DMS153 treated with DMSO at 0.1 percent for 48 hours (cell line): ENCODE data around the gene PORCN.

ENCODE experiments used
- DNase-seq: peaks from one replicate; lab custom pipeline; 2025; ENCODE audit not compliant: unreplicated experiment; lab: John Stamatoyannopoulos, UW

The PORCN gene

GRCh38 chrX:48475774-48476577, 32.8 kb upstream of the PORCN start, which contains the start of gene FTSJ1:
TSS of gene FTSJ1 (plus strand) at chrX:48476199. CDS start at chrX:48478048, 1,849 bp downstream.
- peak; percentile 20 for DNase-seq

GRCh38 chrX:48476919-48477318, 31.9 kb upstream of the PORCN start:
- no peak for DNase-seq

- no peak for DNase-seq
Observed at GRCh38 chrX:48477960-48478755, 30.6 kb upstream of the PORCN start.

- DNase-seq, result no peak
Observed at GRCh38 chrX:48478806-48479205, 30.0 kb upstream of the PORCN start.

- no peak for DNase-seq
Observed at GRCh38 chrX:48480142-48480541, 28.6 kb upstream of the PORCN start.

- no peak for DNase-seq
Observed at GRCh38 chrX:48480583-48480982, 28.2 kb upstream of the PORCN start.

GRCh38 chrX:48482526-48482925, 26.3 kb upstream of the PORCN start:
- no peak for DNase-seq

GRCh38 chrX:48487362-48487798, 21.4 kb upstream of the PORCN start:
- no peak for DNase-seq

- no peak for DNase-seq
Observed at GRCh38 chrX:48488034-48488433, 20.8 kb upstream of the PORCN start.

- no peak for DNase-seq
Observed at GRCh38 chrX:48489296-48489695, 19.5 kb upstream of the PORCN start.

- DNase-seq, result no peak
Observed at GRCh38 chrX:48489892-48490291, 18.9 kb upstream of the PORCN start.

GRCh38 chrX:48490661-48491060, 18.1 kb upstream of the PORCN start:
- DNase-seq, result no peak

GRCh38 chrX:48491809-48492208, 17.0 kb upstream of the PORCN start:
- no peak for DNase-seq

GRCh38 chrX:48492293-48492910, 16.4 kb upstream of the PORCN start:
- no peak for DNase-seq

GRCh38 chrX:48493890-48494364, 14.9 kb upstream of the PORCN start:
- DNase-seq, result no peak

- DNase-seq, result no peak
Observed at GRCh38 chrX:48496660-48497059, 12.1 kb upstream of the PORCN start.

- no peak for DNase-seq
Observed at GRCh38 chrX:48497871-48498270, 10.9 kb upstream of the PORCN start.

GRCh38 chrX:48498374-48498809, 10.4 kb upstream of the PORCN start:
- DNase-seq, result no peak

GRCh38 chrX:48504261-48504660, 4.5 kb upstream of the PORCN start:
- no peak for DNase-seq

- DNase-seq, result no peak
Observed at GRCh38 chrX:48505481-48505880, 3.3 kb upstream of the PORCN start.

GRCh38 chrX:48507246-48507645, 1.5 kb upstream of the PORCN start:
- no peak for DNase-seq

GRCh38 chrX:48509245-48509590, 426 bp downstream of the PORCN start:
- DNase-seq, result no peak
